GM18505 (cell line): Measurements from ENCODE around the gene TLCD3A.
"Not testable (repeated sequence)": the region's sequence is repeated elsewhere in the genome, so short reads cannot be mapped to it uniquely, and the experiment has no call there.

Experiments used
- ATAC-seq: cut with Tn5 transposase; IDR thresholded peaks from one replicate; pipeline ENCODE4 v1.9.1; 2021; ENCODE audit not compliant: unreplicated experiment
- POLR2A ChIP-seq: IDR thresholded peaks from 4 replicates; pipeline ENCODE4 v1.6.1; 2011; ENCODE audit warnings: borderline replicate concordance; ENCODE audit not compliant: insufficient read depth, insufficient read length; ENCODE audit errors: extremely low read depth

Gene TLCD3A

DNA sequence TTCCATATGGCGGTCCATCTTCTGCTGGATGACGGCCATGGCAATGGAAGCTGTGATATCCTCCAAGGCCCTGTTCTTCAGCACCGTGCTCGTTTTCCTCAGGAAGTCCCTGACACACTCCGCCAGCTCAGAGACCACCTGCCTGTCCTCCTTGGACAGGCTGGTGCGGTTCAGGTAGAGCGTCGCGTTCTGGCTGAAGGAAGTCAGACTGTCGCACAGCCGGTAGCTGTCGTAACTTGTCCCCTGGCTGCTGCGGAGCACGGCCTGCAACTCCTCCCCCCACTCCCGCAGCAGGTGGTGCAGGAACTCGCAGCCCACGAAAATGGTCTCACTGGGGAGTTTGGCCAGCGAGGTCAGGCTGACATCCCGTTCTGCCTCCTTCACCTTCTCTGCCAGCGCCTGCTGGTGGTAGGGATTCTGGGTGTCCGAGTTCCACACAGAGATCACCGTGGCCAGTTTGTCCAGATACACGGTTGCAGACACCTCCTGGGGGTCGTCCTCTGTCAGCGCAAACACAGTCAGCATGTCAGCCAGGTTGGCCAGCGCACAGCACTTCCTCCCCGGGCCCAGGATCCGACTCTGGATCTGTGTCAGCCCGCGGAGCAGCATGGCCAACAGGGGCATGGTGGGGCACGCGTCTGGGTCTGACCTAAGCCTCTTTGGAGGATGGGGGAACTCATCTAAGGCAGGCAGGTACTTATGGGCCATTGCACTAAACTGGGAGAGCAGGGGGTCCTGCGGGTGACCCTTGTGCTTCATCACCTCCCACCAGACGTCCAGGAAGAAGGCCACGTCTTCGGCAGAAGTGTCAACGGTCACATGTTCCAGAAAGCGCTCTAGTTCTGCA is 14.6 kb downstream of the TLCD3A start:
- no peak for ATAC-seq
- no peak for TF ChIP-seq POLR2A

DNA sequence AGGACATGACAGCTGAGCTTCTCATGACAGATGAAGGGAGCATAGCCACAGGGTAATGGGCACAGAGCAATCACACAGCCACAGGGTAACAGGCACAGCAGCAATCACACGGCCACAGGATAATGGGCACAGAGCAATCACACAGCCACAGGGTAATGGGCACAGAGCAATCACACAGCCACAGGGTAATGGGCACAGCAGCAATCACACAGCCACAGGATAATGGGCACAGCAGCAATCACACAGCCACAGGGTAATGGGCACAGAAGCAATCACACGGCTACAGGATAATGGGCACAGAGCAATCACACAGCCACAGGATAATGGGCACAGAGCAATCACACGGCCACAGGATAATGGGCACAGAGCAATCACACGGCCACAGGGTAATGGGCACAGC is 16.2 kb downstream of the TLCD3A start:
- ATAC-seq, result not testable (repeated sequence)

GRCh38 chr17:749359-749758 is 17.0 kb downstream of the TLCD3A start:
- not testable (repeated sequence) for ATAC-seq

- ATAC-seq, result no peak
- no peak for TF ChIP-seq POLR2A
These were observed 18.1 kb downstream of the TLCD3A start for GRCh38 chr17:750431-751037.

GRCh38 chr17:751269-752001 is 19.0 kb downstream of the TLCD3A start:
- ATAC-seq, result no peak
- no peak for TF ChIP-seq POLR2A

GRCh38 chr17:752002-752619 is 19.7 kb downstream of the TLCD3A start, which contains the start of gene GEMIN4:
TSS of gene GEMIN4 (minus strand) at chr17:752264. CDS start at chr17:752142, 122 bp downstream.
- TF ChIP-seq POLR2A, result peak; percentile 76
- ATAC-seq, result peak; percentile 76

GRCh38 chr17:752620-753219 is 20.3 kb downstream of the TLCD3A start:
- ATAC-seq, result peak; percentile 8
- TF ChIP-seq POLR2A, result no peak

DNA sequence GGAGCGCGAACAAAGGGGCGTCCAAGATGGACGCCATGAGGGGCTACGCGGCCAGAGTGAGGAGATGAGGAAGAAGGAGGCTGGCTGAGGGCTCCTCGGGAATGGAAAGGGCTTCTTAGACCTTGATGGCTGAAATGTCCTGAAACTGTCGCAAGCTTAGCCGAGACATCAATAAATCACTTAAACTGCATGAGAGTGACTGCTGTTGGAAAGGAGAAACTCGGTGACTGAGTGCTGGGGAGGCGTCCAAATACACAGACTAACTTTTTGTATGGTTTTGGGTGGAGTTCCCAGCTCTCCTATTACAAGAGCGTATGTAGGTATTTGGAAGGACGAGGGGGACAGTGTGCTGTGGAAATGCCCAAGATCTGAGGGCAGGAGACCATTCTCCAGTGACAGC is 21.0 kb downstream of the TLCD3A start:
- ATAC-seq, result no peak
- no peak for TF ChIP-seq POLR2A

- ATAC-seq, result not testable (repeated sequence)
These were observed 23.0 kb downstream of the TLCD3A start for GRCh38 chr17:755319-755961.

DNA sequence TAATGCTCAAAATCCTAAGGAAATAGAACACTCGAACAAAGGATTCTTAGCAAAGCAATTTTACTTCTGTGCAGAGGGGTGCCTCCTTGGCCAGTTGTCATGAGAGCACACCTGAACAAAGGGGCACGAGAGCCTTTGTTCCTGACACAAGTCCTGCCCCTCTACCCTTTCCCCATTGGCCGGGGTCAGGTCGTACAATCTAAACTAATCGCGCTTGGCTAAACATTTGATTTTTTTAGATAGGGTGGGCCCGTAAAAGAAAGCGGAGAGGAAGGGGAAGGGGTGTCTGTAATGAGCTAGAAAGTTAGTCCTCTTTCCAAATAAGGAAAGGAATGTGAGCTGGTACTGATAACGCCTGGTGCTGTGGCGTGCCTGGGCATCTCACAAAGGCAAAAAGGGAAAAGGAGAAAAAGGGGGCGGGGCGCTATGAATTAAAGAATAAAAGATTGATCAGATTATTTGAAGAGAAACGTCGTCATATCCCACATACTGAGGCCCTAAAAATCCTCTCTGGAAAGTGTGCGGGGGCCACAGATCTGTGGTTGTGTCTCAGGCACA is 23.7 kb downstream of the TLCD3A start:
- ATAC-seq, result not testable (repeated sequence)

DNA sequence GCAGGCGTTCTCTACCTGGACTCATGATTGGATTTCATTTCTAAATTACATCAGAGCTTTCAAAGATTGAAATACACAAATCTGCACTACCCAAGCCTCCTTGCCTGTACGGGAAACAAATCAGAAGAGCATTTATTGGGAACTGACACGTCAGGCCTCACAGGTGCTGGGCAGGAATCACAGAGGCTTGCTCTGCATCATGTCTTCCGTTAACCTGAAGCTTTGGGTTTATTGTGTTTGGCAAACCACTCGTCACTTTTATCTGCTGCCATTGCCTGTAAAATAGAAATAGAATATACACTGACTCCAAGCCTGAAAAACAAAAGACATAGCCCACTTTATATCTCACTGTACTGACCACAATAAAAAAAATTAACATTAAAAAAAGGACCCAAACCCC is 27.6 kb downstream of the TLCD3A start:
- no peak for ATAC-seq
- TF ChIP-seq POLR2A, result no peak

DNA sequence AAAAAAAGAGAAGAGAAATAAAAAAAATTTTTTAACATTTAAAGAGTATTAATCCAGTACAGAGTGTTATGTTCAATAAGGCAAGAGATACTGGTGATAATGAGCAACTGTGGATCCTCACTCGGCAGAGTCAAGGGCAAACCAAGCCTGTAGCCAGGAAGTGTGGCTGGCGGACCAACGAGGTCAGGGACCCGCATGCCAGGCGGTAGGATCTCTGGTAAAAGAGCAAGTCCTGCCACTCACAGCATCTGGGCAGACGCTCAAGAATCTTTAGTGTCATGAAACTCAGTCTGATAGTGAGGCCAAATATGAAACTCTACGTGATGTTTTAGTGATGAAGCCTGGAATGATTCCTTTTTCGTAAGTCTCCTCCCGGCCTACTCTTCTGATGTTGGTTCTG is 28.0 kb downstream of the TLCD3A start:
- no peak for ATAC-seq
- TF ChIP-seq POLR2A, result no peak

DNA sequence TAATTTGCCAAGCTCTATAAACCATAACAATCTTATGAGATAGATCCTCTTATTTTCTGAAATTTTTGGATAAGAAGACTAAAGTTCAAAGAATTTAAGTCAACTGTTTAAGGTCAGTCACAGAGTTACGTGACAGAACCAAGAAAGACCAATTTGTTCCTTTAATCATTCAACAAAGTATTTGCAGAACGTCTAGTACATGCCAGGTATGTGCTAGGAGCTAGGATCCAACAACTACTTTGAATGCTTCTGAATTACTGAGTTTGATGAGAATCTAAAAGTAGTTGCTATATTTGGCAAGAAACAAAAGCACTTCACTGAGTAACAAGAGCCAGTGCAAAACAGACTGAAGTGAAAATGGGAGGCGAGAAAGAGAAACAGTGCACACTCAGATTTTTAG is 34.7 kb downstream of the TLCD3A start:
- ATAC-seq, result no peak

More for the DNA sequence above, 34.7 kb downstream of the TLCD3A start:
- no peak for TF ChIP-seq POLR2A
